ENCODE data around the gene RNF41. TPM values are rescaled to one million over a fixed set of nuclear protein-coding genes. Genes with fewer than 3 reads are reported as not detected.
A peak's percentile ranks its signal among the peaks of the same experiment; 100 is the strongest.

Gene RNF41
- total and polyA plus RNA-seq, 2 donors (not counting 1 experiment from before 2014, with no cell fraction given), result 113 to 129 TPM

DNA sequence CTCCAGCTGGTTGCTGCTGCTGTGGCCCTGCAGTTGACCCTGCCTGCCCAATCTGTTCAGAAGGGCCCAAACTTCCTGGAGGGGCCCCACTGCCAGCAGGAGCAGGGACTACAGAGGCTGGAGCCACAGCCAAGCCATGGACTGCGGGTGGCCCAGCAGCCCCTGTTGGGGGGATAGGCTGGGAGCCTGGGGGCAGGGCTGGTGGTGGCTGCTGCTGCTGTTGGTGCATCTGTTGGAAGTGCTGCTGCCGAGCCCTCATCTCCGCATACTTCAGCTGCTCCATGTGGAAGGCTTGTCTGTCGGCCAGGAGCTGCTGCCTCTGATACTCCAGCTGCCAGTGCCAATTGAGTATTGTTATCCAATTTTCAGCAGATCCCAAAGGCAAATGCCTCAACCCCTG is 56.4 kb downstream of the RNF41 start:
- no peak for TF ChIP-seq EZH2 (IDR thresholded peaks at IDR 0.05; ENCODE audit: borderline replicate concordance, insufficient read depth, low read depth, low read length, poor library complexity, severe bottlenecking)
- TF ChIP-seq, protein P1, sequence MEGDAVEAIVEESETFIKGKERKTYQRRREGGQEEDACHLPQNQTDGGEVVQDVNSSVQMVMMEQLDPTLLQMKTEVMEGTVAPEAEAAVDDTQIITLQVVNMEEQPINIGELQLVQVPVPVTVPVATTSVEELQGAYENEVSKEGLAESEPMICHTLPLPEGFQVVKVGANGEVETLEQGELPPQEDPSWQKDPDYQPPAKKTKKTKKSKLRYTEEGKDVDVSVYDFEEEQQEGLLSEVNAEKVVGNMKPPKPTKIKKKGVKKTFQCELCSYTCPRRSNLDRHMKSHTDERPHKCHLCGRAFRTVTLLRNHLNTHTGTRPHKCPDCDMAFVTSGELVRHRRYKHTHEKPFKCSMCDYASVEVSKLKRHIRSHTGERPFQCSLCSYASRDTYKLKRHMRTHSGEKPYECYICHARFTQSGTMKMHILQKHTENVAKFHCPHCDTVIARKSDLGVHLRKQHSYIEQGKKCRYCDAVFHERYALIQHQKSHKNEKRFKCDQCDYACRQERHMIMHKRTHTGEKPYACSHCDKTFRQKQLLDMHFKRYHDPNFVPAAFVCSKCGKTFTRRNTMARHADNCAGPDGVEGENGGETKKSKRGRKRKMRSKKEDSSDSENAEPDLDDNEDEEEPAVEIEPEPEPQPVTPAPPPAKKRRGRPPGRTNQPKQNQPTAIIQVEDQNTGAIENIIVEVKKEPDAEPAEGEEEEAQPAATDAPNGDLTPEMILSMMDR (IDR thresholded peaks at IDR 0.05), result no peak
- Histone ChIP-seq H3K4me1 (ENCODE audit: control insufficient read depth in 2 of 2, insufficient read depth in 2 of 2, low read length in 2 of 2) (peaks cover 4 to 10% of the 10 kb centered on the region in 2 donors), H3K4me3 (ENCODE audit: control extremely low read depth in 1 of 5, extremely low read depth in 1 of 5, insufficient read depth in 1 of 5, low read depth in 2 of 5, low read length in 4 of 5) (no peak overlapping the region), H3K27ac (ENCODE audit: low read length in 2 of 2) (no peak overlapping the region), H3K36me3 (replicated peaks in 1 of 2; ENCODE audit: control extremely low read depth in 1 of 2, control insufficient read depth in 1 of 2, extremely low read depth in 1 of 2, insufficient read depth in 2 of 2, low read length in 1 of 2) (peaks cover 7 to 90% of the 10 kb centered on the region in 2 experiments), H4K20me1 (ENCODE audit: control insufficient read depth, insufficient read depth, low read length, poor library complexity, severe bottlenecking) (peaks cover 6% of the 10 kb centered on the region), H2AFZ (ENCODE audit: insufficient read depth, low read depth, low read length, poor library complexity, severe bottlenecking) (no peak overlapping the region), H3K27me3 (replicated peaks in 1 of 4; ENCODE audit: control extremely low read depth in 1 of 4, control insufficient read depth in 3 of 4, insufficient read depth in 4 of 4, low read length in 3 of 4) (no peaks in the 10 kb centered on the region), H3K9me3 (ENCODE audit: control extremely low read depth in 1 of 3, control insufficient read depth in 2 of 3, insufficient read depth in 1 of 3, low read length in 2 of 3) (no peaks in the 10 kb centered on the region), H3K79me2 (ENCODE audit: control insufficient read depth, insufficient read depth, low read length) (peaks cover 2% of the 10 kb centered on the region), H3K9ac (ENCODE audit: low read length) (no peak overlapping the region), H3K4me2 (replicated peaks; ENCODE audit: low read depth, low read length, poor library complexity, severe bottlenecking) (no peak overlapping the region)
- H3K4me3 Mint-ChIP-seq, result no peak overlapping the region
- H3K27ac Mint-ChIP-seq, result no peak overlapping the region
- 98% methylated on average over 4 of the region's 4 CpGs for WGBS (ENCODE audit: insufficient coverage)
- ChIA-PET CTCF (interaction anchor here (0.8 to 1.6 kb wide), 3 partner anchors 9 to 24 kb away, joined by 3 to 6 read pairs (median 3); partner anchors contain the start of gene SMARCC2), POLR2A (no interaction called here)
- ATAC-seq (ENCODE audit: low read depth) (no peak), DNase-seq (no peak)
- intact Hi-C loops (cut with micrococcal nuclease), result no loop called here
- H3K27me3 Mint-ChIP-seq, result no peaks in the 10 kb centered on the region
- no peaks in the 10 kb centered on the region for H3K9me3 Mint-ChIP-seq (ENCODE audit: insufficient read depth)
- H3K4me1 Mint-ChIP-seq, result peaks cover 12% of the 10 kb centered on the region

DNA sequence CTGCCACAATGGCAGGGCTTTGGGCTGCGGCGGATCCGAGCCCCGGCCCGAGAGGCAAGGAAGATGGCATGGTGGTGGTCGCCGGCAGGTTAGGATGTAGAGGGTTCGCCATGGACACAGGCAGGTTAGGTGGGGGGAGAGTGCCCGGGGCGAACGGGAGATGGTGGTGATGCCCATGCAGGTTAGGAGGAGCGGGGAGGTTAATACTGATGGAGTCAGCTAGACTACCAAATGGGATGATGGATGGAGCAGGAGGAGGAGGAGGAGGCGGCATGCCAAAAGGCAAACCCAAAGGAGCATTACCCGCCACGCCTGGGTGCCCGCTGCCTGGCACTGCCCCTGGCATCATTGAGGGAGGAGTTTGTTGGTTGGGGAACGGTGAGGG is 57.4 kb downstream of the RNF41 start:
- Histone ChIP-seq H2AFZ (ENCODE audit: insufficient read depth, low read depth, low read length, poor library complexity, severe bottlenecking) (no peak overlapping the region), H3K79me2 (ENCODE audit: control insufficient read depth, insufficient read depth, low read length) (peaks cover 12% of the 10 kb centered on the region), H3K27ac (ENCODE audit: low read length in 2 of 2) (no peak overlapping the region), H3K4me3 (ENCODE audit: control extremely low read depth in 1 of 5, extremely low read depth in 1 of 5, insufficient read depth in 1 of 5, low read depth in 2 of 5, low read length in 4 of 5) (no peak overlapping the region), H3K4me2 (replicated peaks; ENCODE audit: low read depth, low read length, poor library complexity, severe bottlenecking) (no peak overlapping the region), H3K9ac (ENCODE audit: low read length) (no peak overlapping the region), H3K36me3 (replicated peaks in 1 of 2; ENCODE audit: control extremely low read depth in 1 of 2, control insufficient read depth in 1 of 2, extremely low read depth in 1 of 2, insufficient read depth in 2 of 2, low read length in 1 of 2) (peaks cover 7 to 90% of the 10 kb centered on the region in 2 experiments), H3K9me3 (ENCODE audit: control extremely low read depth in 1 of 3, control insufficient read depth in 2 of 3, insufficient read depth in 1 of 3, low read length in 2 of 3) (no peaks in the 10 kb centered on the region), H3K4me1 (ENCODE audit: control insufficient read depth in 2 of 2, insufficient read depth in 2 of 2, low read length in 2 of 2) (peaks cover 15 to 20% of the 10 kb centered on the region in 2 donors), H4K20me1 (ENCODE audit: control insufficient read depth, insufficient read depth, low read length, poor library complexity, severe bottlenecking) (peaks cover 10% of the 10 kb centered on the region), H3K27me3 (replicated peaks in 1 of 4; ENCODE audit: control extremely low read depth in 1 of 4, control insufficient read depth in 3 of 4, insufficient read depth in 4 of 4, low read length in 3 of 4) (no peaks in the 10 kb centered on the region)
- WGBS (ENCODE audit: insufficient coverage), result over 99% methylated on average over 13 of the region's 17 CpGs
- DNase-seq (no peak), ATAC-seq (ENCODE audit: low read depth) (no peak)
- ChIA-PET CTCF (interaction anchor here (1.4 to 1.6 kb wide), 2 partner anchors 12 to 18 kb away, joined by 3 read pairs; no protein-coding TSS in a partner anchor), POLR2A (interaction anchor here (1.3 kb wide), 1 partner anchor 13 kb away, joined by 3 read pairs; no protein-coding TSS in a partner anchor)
- Mint-ChIP-seq H3K4me1 (peaks cover 22% of the 10 kb centered on the region), H3K27ac (peak overlapping the region; percentile 56), H3K27me3 (no peaks in the 10 kb centered on the region), H3K9me3 (ENCODE audit: insufficient read depth) (no peaks in the 10 kb centered on the region), H3K4me3 (no peak overlapping the region)
- intact Hi-C loops (cut with micrococcal nuclease), result no loop called here
- TF ChIP-seq, protein P1 (IDR thresholded peaks at IDR 0.05), result no peak
- no peak for TF ChIP-seq EZH2 (IDR thresholded peaks at IDR 0.05; ENCODE audit: borderline replicate concordance, insufficient read depth, low read depth, low read length, poor library complexity, severe bottlenecking)
